NCI-H146 treated with DMSO at 0.1 percent for 48 hours (cell line): ENCODE measurements around the gene AVL9.

Experiments
- DNase-seq: peaks from one replicate; lab custom pipeline; 2025; ENCODE audit not compliant: unreplicated experiment; lab: John Stamatoyannopoulos, UW

AVL9 gene

DNA sequence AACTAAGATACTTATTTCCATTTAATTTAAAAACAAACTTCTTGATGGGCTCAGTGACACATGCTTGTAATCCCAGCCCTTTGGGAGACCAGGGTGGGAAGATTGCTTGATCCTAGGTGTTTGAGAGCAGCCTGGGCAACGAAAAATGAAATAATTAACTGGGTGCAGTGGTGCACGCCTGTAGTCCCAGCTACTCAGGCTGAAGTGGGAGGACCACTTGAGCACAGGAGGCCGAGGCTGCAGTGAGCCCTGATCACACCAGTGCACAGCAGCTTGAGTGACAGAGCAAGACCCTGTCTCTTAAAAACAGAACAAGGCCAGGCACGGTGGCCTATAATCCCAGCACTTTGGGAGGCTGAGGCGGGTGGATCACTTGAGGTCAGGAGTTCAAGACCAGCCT, 37.4 kb downstream of the AVL9 start:
- no peak for DNase-seq

DNA sequence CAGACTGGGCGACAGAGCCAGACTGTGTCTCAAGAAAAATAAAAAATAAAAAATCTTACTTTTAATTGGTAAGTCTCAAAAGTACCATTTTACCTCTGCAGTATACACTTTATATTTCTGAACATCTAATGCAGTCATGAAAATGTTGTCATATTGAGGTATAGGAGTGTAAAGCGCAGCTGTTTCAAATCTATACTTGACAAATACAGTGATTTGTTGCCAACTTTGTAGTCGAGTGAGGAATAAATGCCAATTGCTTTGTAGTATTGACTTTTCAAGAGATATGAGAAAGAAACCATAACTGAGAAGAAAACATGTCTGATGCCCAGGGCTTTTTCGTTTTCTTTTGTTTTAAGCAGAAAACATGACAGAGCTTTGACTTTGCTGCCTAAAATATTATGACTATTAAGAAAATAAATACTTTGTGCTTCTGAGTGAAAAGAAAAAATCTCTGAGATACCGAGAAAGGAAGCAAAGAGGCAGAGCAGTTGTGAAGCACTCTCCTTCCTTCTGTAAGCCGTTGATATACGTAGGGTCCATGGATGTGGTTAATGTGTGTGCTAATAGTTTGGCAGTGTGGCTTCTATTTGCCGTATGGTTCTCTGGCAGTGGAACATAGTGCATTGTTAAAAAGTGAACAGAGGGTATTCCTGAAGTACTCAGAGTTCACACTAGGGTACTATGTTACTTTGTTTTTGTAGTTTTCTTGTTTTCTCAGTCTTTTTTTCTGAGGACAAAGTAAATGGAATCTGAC, 38.2 kb downstream of the AVL9 start:
- no peak for DNase-seq

DNA sequence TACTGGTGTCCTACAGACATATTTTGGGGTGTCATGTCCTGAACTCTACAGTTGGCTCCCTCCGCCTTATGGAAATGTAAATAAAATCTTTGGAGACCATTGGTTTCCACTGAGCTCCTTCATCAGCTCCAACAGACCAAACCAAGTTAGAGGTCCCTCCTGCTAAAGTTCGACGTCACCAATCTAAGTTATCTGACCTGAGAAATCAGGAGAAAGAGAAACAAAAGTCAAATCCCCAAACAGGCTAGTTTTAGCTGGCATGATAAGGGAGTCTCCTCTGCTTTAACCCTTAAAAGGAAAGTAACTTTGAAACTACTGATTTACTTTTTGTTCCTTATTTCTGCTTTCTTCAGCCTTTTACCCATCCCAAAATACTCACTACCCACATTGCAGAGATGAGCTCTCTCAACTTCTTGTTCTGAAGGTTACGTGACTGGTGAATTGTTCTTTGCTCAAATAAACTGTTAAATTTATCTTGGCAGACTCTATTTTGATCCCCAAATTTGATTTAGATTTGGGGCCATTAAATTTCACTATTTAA, 39.9 kb downstream of the AVL9 start:
- DNase-seq = no peak

DNA sequence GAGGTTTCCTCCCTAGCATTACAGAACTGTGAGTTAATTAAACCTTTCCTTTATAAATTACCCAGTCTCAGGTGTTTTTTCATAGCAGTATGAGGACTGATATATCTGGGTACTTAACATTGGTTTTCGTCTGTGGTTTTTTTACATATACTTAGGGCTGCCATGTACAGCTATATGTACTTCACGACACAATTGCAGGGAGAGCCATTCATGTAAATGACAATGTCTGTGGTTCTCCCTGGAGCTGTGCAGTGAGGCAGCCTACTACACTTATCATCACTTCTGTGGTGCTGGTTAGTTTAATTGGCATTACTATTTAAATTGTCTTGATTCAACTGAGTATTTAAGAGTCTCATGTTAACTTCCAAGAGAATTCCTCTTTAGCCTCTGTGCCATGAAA, 40.7 kb downstream of the AVL9 start:
- no peak for DNase-seq

DNA sequence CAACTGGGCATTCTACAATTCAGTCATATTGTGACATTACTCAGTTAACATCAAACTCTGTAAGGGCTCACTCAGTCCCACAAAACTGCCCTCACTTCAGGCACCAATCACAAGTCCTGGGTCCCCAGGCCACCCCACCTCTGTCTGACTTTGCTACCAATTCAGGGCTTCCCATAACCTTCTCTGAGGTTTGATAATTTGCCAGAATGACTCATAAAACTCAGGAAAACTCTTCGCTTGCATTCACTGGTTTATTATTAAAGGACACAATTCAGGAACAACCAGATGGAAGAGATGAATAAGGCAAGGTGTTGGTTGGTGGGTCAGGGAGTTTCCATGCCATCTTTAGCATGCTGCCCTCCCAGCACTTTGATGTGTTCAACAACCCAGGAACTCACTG, 41.3 kb downstream of the AVL9 start:
- no peak for DNase-seq

DNA sequence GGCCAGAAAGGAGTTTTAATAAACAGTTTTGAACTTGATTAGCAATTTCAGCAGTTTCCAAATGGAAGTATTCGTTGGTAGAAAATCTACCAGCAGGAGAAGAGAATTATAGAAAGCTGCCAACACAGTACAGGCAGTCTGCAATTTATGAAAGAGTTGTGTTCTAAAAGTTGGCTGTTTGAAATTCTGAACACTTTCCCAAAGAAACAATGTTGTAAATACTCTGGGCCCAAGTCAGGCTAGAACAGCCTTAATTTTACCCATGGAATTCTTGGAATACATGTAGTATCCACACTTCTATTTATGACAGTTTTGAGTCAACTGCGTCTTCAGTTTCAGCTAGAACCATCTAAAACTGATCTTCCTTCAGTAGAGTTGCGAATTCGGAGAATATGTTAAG, 42.5 kb downstream of the AVL9 start:
- no peak for DNase-seq

DNA sequence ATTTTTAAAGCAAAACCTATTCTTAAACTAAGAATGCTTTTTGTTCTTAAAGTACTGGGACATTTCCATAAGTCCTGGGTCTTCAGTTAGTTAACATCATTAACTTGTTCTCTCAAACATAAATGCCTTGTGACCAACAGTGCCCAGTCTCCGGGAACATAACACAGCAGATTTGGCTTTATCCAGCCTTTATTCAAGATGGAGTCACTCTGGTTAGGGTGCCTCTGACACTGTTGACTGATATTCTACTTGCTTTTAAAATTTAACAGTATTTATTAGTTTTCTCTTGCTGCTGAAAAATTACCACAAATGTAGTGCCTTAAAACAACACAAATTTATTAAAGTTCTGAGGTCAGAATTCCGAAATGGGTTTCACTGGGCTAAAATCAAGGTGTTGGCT, 44.1 kb downstream of the AVL9 start:
- DNase-seq = no peak

DNA sequence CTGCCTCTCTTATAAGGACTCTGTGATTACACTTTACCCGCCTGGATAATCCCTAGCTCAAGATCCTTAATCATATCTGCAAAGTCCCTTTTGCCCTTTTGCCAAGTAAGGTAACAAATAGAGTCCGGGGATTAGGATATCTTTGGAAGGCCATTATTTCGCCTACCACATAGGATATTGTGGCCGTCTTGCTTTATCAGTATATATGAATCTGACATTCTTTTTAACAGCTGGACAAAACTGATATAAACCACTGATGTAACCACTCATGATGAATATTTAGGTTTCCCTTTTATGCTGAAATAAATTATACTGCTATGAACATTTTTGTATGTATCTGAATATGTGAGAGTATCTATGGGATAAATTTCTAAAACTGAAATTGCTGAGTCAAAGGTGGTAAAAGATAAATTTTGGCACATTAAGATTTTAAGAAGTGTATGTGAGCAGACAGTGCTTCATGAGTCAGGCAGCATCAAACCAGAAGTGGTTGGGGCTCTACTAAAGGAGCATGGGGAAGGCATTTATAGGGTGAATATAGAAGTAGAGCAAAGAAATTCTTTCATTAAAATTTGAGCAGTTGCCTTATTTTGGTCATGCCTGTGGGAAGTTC, 44.7 kb downstream of the AVL9 start:
- no peak for DNase-seq

DNA sequence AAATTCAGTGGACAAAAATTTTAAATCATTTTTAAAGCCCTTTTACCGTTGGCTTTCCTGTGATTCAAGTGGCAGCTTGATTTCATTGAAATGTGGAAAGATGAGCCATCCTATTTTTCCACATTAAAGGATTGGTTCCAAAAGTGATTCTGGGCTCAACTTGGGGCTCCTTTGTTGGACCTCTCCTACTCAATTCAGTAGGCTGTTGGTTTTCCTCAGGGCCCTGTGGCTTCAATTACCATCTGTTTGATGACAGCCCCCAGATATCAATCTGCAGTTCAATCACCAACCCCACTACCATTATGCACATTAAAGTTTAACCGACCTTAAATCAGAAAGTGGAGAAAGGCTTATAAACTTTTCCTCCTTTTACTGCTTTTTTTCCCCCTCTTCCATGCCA, 47.3 kb downstream of the AVL9 start:
- no peak for DNase-seq

DNA sequence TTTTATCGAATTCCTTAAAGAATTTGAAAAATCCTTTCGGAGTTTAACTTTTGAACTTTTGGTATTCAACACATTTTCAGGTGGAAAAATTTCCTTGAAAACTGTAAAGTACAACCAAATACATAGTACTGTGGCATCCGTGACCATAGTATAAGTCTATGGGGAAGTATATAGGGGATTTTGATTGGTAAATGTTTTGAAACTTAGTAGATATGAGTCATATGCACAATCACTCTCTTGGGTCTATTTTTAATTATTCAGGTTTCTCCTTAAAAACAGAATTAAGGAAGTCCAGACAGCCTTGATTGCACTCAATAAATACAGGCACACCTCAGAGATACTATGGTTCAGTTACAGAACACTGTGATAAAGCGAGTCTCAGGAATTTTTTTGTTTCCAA, 64.2 kb downstream of the AVL9 start:
- DNase-seq = no peak

DNA sequence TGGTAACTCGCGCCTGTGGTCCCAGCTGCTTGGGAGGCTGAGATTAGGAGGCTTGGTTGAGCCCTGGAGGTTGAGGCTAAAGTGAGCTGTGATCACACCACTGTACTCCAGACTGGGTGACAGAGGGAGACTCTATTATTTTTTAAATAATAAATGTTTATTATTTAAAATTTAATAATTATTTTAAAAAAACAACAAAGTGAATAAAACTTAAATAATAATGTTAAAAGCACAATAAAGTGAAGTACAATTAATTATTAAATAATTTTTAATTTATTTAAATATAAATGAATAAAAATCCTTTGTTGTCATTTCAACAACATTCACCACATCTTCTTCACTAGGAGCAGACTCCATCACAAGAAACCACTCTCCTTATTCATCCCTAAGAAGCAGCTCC, 64.8 kb downstream of the AVL9 start:
- DNase-seq = no peak

DNA sequence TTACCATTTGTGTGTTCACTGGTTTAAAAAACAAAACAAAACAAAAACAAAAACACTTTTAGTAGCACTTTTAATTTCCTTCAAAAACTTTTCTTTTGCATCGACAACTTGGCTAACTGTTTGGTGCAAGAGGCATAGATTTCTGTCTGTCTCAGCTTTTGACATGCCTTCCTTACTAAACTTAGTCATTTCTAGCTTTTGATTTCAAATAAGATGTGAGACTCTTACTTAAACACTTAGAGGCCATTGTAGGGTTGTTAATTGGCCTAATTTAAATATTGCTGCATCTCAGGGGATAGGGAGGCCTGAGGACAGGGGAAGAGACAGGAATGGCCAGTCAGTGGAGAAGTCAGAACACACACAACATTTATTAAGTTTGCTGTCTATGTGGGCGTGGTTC, 66.3 kb downstream of the AVL9 start:
- no peak for DNase-seq

DNA sequence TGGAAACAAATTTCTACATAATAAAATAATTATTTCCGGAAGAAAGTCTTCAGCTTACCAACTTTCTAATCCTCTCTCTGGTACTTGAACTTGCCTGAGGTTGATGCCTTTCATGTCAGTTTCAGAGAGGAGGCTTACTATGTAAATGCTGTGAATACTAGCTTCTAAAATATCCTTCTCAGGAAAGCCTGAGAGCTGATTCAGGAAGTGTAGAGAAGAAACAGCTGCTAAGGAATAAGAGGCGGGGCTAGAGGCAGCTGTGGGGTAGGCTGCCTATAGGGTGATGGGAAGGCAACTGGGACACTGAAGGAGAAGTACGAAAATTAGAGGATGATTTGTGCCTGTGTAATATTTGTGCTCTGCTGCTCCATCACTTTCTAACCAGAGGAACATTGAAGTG, 69.3 kb downstream of the AVL9 start:
- no peak for DNase-seq

DNA sequence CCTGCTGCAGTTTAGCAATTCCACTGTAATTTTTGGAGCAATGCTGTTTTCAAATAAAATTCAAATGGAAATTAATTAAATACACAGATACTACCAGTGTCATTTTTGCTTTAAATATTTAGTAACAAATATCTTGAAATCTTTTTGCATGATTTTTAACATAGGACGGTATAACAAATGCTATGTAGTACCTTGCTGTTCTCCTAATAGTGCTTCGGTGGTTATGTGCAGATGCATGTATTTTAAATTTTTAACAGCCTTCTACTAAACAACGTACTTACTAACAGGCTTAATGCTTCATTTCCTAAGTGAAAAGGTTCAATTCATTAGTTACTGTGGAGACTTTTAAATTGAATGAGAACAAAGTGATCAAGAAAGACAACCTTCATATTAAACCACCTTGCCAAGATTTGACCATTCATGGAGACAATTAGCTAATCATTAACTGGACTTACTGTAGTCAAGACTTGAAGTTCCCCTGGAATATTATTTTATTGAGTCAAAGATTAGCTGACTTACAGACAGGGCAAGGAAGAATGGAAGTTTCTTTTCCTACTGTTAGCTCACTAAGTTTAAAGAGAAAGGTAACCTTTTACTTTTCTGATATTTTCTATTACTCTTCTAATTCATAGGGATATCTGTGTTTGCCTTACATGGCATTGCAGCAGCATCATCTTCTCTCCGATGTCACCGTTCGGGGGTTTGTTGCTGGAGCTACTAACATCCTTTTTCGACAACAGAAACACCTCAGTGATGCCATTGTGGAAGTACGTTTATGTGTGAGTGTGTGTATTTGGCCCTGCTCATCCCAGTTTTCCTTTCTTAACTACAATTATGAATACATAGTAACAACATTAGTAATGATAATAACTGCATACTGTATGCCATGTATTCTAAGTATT, 74.3 kb downstream of the AVL9 start:
- DNase-seq = no peak

DNA sequence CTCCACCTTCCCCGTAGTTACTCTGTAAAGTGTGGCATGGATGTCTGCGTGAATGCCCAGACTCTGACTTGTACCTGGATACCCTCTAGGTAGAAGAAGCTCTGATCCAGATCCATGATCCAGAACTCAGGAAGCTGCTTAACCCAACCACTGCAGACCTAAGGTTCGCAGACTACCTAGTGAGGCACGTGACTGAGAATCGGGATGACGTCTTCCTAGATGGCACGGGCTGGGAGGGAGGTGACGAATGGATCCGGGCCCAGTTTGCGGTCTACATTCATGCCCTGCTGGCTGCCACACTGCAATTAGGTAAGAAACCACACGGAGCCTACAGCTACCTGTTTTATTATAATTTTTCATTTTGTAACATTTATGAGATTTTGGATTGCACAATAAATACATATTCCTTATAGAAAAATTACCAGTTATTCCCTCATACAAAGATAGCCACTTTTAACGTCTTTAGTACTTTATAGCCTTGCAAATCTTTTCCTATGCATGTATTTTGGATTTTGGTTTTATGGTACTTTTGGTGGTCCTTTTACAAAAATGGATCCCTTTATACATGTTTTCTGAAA, 77.9 kb downstream of the AVL9 start:
- no peak for DNase-seq

DNA sequence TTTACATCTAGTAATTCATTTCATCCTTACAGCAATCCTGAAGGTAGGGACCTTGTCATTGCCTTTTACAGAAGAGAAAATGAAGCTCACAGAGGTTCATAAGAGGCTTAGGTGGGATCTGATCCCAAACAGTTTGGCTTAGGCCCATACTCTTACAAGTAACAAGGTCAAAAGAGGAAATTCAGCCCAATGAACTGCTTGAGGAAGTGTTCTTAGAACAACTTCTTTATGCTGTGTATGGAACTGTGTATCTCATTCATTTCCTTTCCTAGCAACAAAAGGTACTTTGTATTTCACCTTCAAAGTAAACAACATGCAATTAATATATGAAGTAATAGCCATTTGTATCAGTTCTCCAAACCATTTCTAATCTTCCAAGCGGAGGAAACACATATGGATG, 79.3 kb downstream of the AVL9 start:
- no peak for DNase-seq

DNA sequence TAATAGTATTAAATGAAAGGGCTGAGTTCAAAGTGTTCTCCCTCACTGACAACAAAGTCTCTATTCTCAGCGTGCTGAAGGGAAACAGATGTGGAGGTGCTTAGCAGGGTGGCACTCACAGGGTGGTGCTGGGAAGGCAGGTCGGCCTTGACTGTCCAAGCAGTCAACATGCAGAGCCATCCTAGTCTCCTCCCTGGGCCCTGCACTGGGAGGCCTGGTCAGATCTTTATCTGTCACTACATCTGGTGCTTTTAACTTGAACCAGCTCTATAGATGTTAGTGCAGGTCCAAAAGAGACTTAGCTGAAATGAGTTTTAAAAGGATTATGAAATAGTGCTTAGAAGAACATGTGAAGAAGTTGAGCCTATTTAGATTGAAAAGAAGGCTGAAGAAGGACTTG, 82.1 kb downstream of the AVL9 start:
- DNase-seq = no peak

DNA sequence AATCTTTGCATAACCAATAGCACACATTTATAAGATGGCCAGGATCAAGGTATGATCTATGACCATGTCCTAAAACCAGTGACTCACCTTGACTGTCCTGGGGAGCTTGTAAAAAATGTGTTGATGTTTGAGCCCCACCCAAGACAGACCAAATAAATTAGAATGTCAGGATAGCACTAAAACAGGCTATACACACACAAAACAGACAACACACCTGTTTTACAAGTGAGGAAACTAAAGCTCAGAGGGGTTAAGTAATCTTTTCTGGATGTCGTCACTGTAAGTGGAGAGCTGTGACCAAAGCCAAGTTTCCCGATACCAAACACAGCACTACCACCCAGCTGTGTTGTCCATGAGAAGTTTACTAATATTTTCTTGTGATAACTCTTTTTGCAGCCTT, 84.5 kb downstream of the AVL9 start:
- DNase-seq = no peak

DNA sequence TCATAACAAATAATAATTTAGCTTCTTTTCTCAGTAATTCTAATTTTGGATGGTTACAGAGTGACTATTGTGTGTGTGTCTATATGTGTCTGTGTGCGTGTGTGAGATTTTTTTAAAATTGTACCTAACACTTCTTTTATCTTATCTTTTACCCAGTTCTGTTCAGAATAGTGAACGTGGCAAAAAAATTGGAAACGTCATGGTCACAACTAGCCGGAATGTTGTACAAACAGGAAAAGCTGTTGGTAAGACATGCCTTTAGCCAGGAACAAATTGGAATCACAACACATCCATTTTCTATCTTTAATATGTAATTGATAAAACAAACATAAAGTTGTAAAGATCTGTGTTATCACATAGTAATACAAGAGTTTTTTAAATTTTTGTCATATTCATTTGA, 85.4 kb downstream of the AVL9 start:
- no peak for DNase-seq

DNA sequence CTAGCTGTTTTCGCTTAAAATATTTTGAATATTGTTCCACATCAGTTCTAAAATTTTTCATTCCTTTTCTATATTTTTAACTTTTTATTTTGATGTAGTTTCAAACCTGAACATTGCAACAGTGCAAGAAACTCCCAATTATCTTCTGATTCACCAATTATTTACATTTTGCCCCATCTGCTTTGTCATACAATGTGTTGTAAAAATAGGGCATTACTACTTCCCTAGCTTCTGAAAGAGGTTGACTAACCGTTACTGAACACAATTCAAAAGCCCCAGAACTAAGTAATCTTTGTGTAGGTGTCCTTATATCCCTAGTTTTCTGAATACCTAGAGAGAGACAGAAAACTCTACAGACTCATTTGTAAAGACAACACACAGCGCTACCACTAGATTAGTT, 86.7 kb downstream of the AVL9 start:
- DNase-seq = no peak

DNA sequence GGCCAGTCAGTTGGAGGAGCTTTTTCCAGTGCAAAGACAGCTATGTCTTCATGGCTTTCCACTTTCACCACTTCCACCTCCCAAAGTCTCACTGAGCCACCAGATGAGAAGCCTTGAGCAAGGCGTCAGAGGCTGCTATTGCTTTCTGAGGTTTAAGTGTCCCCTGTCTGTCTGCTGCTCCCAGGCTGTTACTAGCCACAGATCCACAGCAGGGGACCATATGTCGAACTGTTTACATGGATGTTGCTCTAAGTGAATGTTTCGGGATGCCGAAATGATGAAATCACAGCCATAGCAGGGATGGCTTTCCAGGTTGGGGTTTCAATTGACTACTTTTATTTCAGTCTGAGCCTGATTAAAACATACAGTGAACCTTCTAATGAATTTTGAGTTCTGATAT, 88.5 kb downstream of the AVL9 start:
- no peak for DNase-seq
